GM23248 (cell line): ENCODE data around the gene TLR9.

Experiments
- EZH2 ChIP-seq: fragments of 200-600 bp; sonication (generic); IDR thresholded peaks from 2 replicates; pipeline ENCODE4 v1.6.1; 2018; ENCODE audit warnings: antibody characterized with exemption, mild to moderate bottlenecking; ENCODE audit not compliant: insufficient read depth, poor library complexity, severe bottlenecking
- EZH2phosphoT487 ChIP-seq: fragments of 200-600 bp; sonication (generic); IDR thresholded peaks from 2 replicates; pipeline ENCODE4 v1.6.1; 2018; ENCODE audit warnings: antibody characterized with exemption, moderate library complexity, mild to moderate bottlenecking, low read depth; ENCODE audit not compliant: insufficient read depth

DNA sequence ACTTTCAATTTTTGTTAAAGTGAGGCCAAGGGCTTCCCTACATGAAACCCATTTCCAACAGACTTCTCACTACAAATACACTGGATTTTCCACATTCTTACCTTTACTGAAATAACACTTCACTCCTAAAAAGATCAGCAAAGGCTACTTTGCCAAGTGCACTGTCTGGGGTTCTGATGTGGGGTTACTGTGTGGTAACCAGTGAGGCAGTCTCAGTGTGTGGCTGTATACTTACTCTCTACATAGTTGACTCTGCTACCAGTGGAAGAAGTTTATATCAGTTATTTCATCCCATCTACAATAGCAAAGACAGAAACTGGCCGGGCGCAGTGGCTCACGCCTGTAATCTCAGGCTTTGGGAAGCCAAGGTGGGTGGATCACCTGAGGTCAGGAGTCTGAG is 47.4 kb upstream of the TLR9 start:
- no peak for TF ChIP-seq EZH2
- no peak for TF ChIP-seq EZH2phosphoT487
